HepG2 (cell line): ENCODE measurements around the gene ZIM2. TPM values are rescaled to one million over a fixed set of nuclear protein-coding genes. Genes with fewer than 3 reads are reported as not detected.

Source experiments
- ATAC-seq: fragments of 200-7000 bp; cut with Tn5 transposase; 3 replicates; pipeline ENCODE4 v1.9.1; 2020; ENCODE audit warnings: mild to moderate bottlenecking, moderate library complexity
- BruUV-seq: library from RNA; stranded (reverse); fragments of 400-500 nt; replicated peaks from 2 replicates; lab custom pipeline; 2021; lab: Mats Ljungman, UMichigan
- CTCF ChIA-PET: fragments of 300-600 bp; formaldehyde crosslinking; extraction: SDS; loops from one replicate; lab custom pipeline; 2021; ENCODE audit warnings: low total read pairs, inconsistent platforms, low intra/inter-chr PET ratio; lab: Yijun Ruan, JAX
- POLR2A ChIA-PET: fragments of 350-600 bp; sonication (Branson Sonifier 250); formaldehyde crosslinking; loops from one replicate; lab custom pipeline; 2020; ENCODE audit warnings: antibody characterized with exemption, inconsistent platforms; lab: Yijun Ruan, JAX
- DNase-seq: peaks from one replicate; pipeline ENCODE4 v3.0.0-alpha.2; 2015; ENCODE audit warnings: low spot score
- FAIRE-seq: peaks from 3 replicates; lab custom pipeline; 2011; peaks lifted over from hg19 to GRCh38; lab: Jason Lieb, UNC
- H2AFZ ChIP-seq: one replicate; pipeline ENCODE4 v1.6.1; 2011; ENCODE audit warnings: low read length, inconsistent platforms
- H3K27ac ChIP-seq: fragments of 300-600 bp; 3 replicates; pipeline ENCODE4 v1.8.0; 2011; ENCODE audit warnings: mixed run types, mild to moderate bottlenecking, mixed read lengths, low read length, inconsistent platforms; ENCODE audit not compliant: insufficient read depth; ENCODE audit errors: extremely low read length
- H3K27me3 ChIP-seq, 2 experiments: fragments of 200-600 bp in 1 of 2; 2 replicates in 1 of 2; 3 replicates in 1 of 2; pipeline versions ENCODE4 v1.6.0 to v1.8.0; 2011; ENCODE audit warnings: low read length in 2 of 2, mild to moderate bottlenecking in 2 of 2, moderate library complexity in 2 of 2, inconsistent platforms in 1 of 2; ENCODE audit not compliant: insufficient read depth in 2 of 2, control insufficient read depth in 1 of 2
- H3K36me3 ChIP-seq, 2 experiments: fragments of 200-600 bp in 1 of 2; replicated peaks in 1 of 2; 2 replicates in 1 of 2; 3 replicates in 1 of 2; pipeline versions ENCODE4 v1.5.1 to v1.8.0; 2011; ENCODE audit warnings: low read length in 2 of 2, inconsistent platforms in 1 of 2; ENCODE audit not compliant: insufficient read depth in 2 of 2, control insufficient read depth in 1 of 2
- H3K4me1 ChIP-seq: 2 replicates; pipeline ENCODE4 v1.5.1; 2012; ENCODE audit warnings: low read length, inconsistent platforms; ENCODE audit not compliant: insufficient read depth
- H3K4me2 ChIP-seq: 2 replicates; pipeline ENCODE4 v1.6.0; 2011; ENCODE audit warnings: low read depth, low read length, inconsistent platforms
- H3K4me3 ChIP-seq, 3 experiments: fragments of 200-600 bp in 1 of 3; sonication (generic), shearing (Covaris generic) in 1 of 3; replicated peaks in 1 of 3; 2 replicates each; pipeline ENCODE4 v1.5.1; 2011 to 2016; ENCODE audit warnings: low read length in 3 of 3, inconsistent platforms in 2 of 3, low read depth in 2 of 3, mild to moderate bottlenecking in 2 of 3, control low read depth in 1 of 3, mixed read lengths in 1 of 3; ENCODE audit not compliant: insufficient read depth in 1 of 3
- H3K79me2 ChIP-seq: one replicate; pipeline ENCODE4 v1.6.1; 2011; ENCODE audit warnings: low read length, inconsistent platforms; ENCODE audit not compliant: insufficient read depth
- H3K9ac ChIP-seq: 2 replicates; pipeline ENCODE4 v1.6.0; 2011; ENCODE audit warnings: mild to moderate bottlenecking, low read depth, low read length, inconsistent platforms; ENCODE audit not compliant: insufficient read depth
- H3K9me3 ChIP-seq: 2 replicates; pipeline ENCODE4 v1.5.1; 2012; ENCODE audit warnings: mild to moderate bottlenecking, low read length
- H4K20me1 ChIP-seq: 2 replicates; pipeline ENCODE4 v1.6.0; 2011; ENCODE audit warnings: inconsistent platforms, mild to moderate bottlenecking, low read length, moderate library complexity; ENCODE audit not compliant: insufficient read depth
- ATF7 ChIP-seq, 2 experiments: fragments of 450-650 bp in 1 of 2; sonication (generic) in 1 of 2; formaldehyde crosslinking in 1 of 2; IDR thresholded peaks; 2 replicates each; pipeline versions ENCODE4 v1.4.0 to v1.6.1; 2016 to 2020; ENCODE audit warnings: antibody characterized with exemption in 1 of 2, mild to moderate bottlenecking in 1 of 2, missing genetic modification reagents in 1 of 2
- DMAP1 ChIP-seq: IDR thresholded peaks from 2 replicates; pipeline ENCODE4 v1.6.1; 2016
- KAT8 ChIP-seq: IDR thresholded peaks from 2 replicates; pipeline ENCODE4 v1.6.1; 2016; ENCODE audit warnings: missing genetic modification reagents, missing compliant biosample characterization
- KLF9 ChIP-seq: IDR thresholded peaks from 2 replicates; pipeline ENCODE4 v1.6.1; 2016; ENCODE audit warnings: low read depth
- LRRFIP1 ChIP-seq: sonication (generic); formaldehyde crosslinking; conservative IDR thresholded peaks from 2 replicates; pipeline ENCODE4 v1.4.0; 2020; ENCODE audit warnings: missing genetic modification reagents
- MAF1 ChIP-seq: sonication (generic); formaldehyde crosslinking; IDR thresholded peaks from 2 replicates; pipeline ENCODE4 v1.5.0; 2020; ENCODE audit warnings: missing genetic modification reagents, borderline replicate concordance
- PAF1 ChIP-seq: IDR thresholded peaks from 2 replicates; pipeline ENCODE4 v1.6.1; 2016; ENCODE audit warnings: missing genetic modification reagents, missing compliant biosample characterization
- POLR2A ChIP-seq, 2 experiments: IDR thresholded peaks; 2 replicates each; pipeline ENCODE4 v1.6.1; 2011; ENCODE audit warnings: low read depth in 2 of 2, low read length in 2 of 2, mild to moderate bottlenecking in 1 of 2, moderate library complexity in 1 of 2; ENCODE audit not compliant: insufficient read depth in 1 of 2
- SMYD3 ChIP-seq: sonication (generic); formaldehyde crosslinking; IDR thresholded peaks from 2 replicates; pipeline ENCODE4 v1.8.1; 2023; ENCODE audit warnings: mild to moderate bottlenecking, missing genetic modification reagents
- WIZ ChIP-seq: sonication (generic); formaldehyde crosslinking; IDR thresholded peaks from 2 replicates; pipeline ENCODE4 v1.5.1; 2020; ENCODE audit warnings: mild to moderate bottlenecking, missing genetic modification reagents
- ZNF30 ChIP-seq: sonication (generic); formaldehyde crosslinking; IDR thresholded peaks from 2 replicates; pipeline ENCODE4 v1.5.0; 2020; ENCODE audit warnings: mild to moderate bottlenecking, missing genetic modification reagents
- ZNF33B ChIP-seq: sonication (generic); formaldehyde crosslinking; IDR thresholded peaks from 2 replicates; pipeline ENCODE4 v1.5.1; 2020; ENCODE audit warnings: mild to moderate bottlenecking, missing genetic modification reagents
- ZNF547 ChIP-seq: sonication (generic); formaldehyde crosslinking; IDR thresholded peaks from 2 replicates; pipeline ENCODE4 v1.5.1; 2020; ENCODE audit warnings: mild to moderate bottlenecking, missing genetic modification reagents
- ZNF569 ChIP-seq: sonication (generic); formaldehyde crosslinking; IDR thresholded peaks from 2 replicates; pipeline ENCODE4 v1.5.0; 2020; ENCODE audit warnings: mild to moderate bottlenecking, missing genetic modification reagents, moderate library complexity, borderline replicate concordance
- ZNF768 ChIP-seq: sonication (generic); formaldehyde crosslinking; IDR thresholded peaks from 2 replicates; pipeline ENCODE4 v1.4.0; 2020; ENCODE audit warnings: missing genetic modification reagents
- ZNF800 ChIP-seq: sonication (generic); formaldehyde crosslinking; IDR thresholded peaks from 2 replicates; pipeline ENCODE4 v1.4.0; 2020; ENCODE audit warnings: missing genetic modification reagents
- ZNF83 ChIP-seq: sonication (generic); formaldehyde crosslinking; IDR thresholded peaks from 2 replicates; pipeline ENCODE4 v1.4.0; 2020; ENCODE audit warnings: missing genetic modification reagents, mild to moderate bottlenecking, borderline replicate concordance
- ZNF839 ChIP-seq: sonication (generic); formaldehyde crosslinking; IDR thresholded peaks from 2 replicates; pipeline ENCODE4 v1.4.0; 2020; ENCODE audit warnings: missing genetic modification reagents, mild to moderate bottlenecking, borderline replicate concordance
- WGBS: methylation state at CpG from one replicate; pipeline ENCODE4 v1.1.6; 2017; ENCODE audit warnings: low lambda C conversion rate; 5-methylcytosine and 5-hydroxymethylcytosine counted together
- in situ Hi-C: cut with HindIII; loops from 2 replicates; pipeline ENCODE4 v1.10.0; 2017; ENCODE audit warnings: low pct_unique_long_range_greater_than_20kb; ENCODE audit not compliant: extremely low pct_ligation_motif_present
- intact Hi-C: fragments of 100-400 bp; cut with micrococcal nuclease; formaldehyde crosslinking; loops from one replicate; pipeline ENCODE4 v1.10.0; 2022; ENCODE audit not compliant: unreplicated experiment
- polyA plus RNA-seq, 8 experiments: library from polyadenylated mRNA; depleted of rRNA in 3 of 8; stranded (reverse) in 7 of 8; unstranded in 1 of 8; fragments of >200 nt; fragmentation: Illumina TruSeq in 4 of 8; extraction: Trizol in 4 of 8; gene quantifications; 2 replicates each; pipeline versions ENCODE4 v1.2.1 to v1.2.3, GENCODE V29; 2011 to 2016; ENCODE audit warnings: low read depth in 4 of 8, missing spikeins in 1 of 8, mixed read lengths in 1 of 8; ENCODE audit not compliant: insufficient read depth in 1 of 8
- total RNA-seq, 5 experiments: library from RNA; depleted of rRNA; stranded (reverse); fragments of >200 nt; fragmentation: Illumina TruSeq; extraction: Trizol; gene quantifications; 2 replicates each; pipeline ENCODE4 v1.2.3, GENCODE V29; 2016; ENCODE audit warnings: low read depth in 1 of 5

Gene ZIM2
- total and polyA plus RNA-seq, 2 of the 13 experiments (the other 11 are each of a cell fraction or from before 2014, with no cell fraction given) = 7.2 to 10.3 TPM

GRCh38 chr19:56821209-56821608 is 19.3 kb downstream of the ZIM2 start:
- no CpG with 5 or more reads among the region's 5 CpGs for WGBS
- CTCF ChIA-PET = no interaction called here
- ATAC-seq (peak; percentile 32), FAIRE-seq (no peak), DNase-seq (no peak)
- in situ Hi-C loops = no loop called here
- peak overlapping the region; percentile 21; the same call in 1 of the 2 replicates for H3K4me2 ChIP-seq
- H3K9me3 ChIP-seq = no peaks in the 10 kb centered on the region
- H3K9ac ChIP-seq = no peak overlapping the region
- H3K27me3 ChIP-seq = no peaks in the 10 kb centered on the region
- peaks cover 35 to 95% of the 10 kb centered on the region in 2 experiments for H3K36me3 ChIP-seq
- no peak overlapping the region for H2AFZ ChIP-seq
- BruUV-seq = no TSS peak
- POLR2A ChIA-PET = no interaction called here
- intact Hi-C loops = no loop called here
- H3K4me3 ChIP-seq = no peak overlapping the region
- peaks cover 13% of the 10 kb centered on the region; the same call in 1 of the 2 replicates for H3K4me1 ChIP-seq
- peaks cover 5% of the 10 kb centered on the region for H3K79me2 ChIP-seq
- peaks cover 71% of the 10 kb centered on the region for H4K20me1 ChIP-seq
- no peak overlapping the region for H3K27ac ChIP-seq
- TF ChIP-seq DMAP1 (CRISPR knock-in tag) (0 out of 2 replicates have a peak, but pooled peaks have one; percentile 14), KAT8 (CRISPR knock-in tag) (peak; percentile 16; the same call in 1 of the 2 replicates), MAF1 (no peak), ZNF33B (CRISPR knock-in tag) (no peak), ZNF30 (CRISPR knock-in tag) (no peak), ZNF768 (no peak), KLF9 (CRISPR knock-in tag) (no peak), ATF7 (IDR thresholded peaks at IDR 0.05) (no peak), ATF7 (CRISPR knock-in tag; IDR thresholded peaks at IDR 0.05) (no peak), WIZ (no peak), ZNF800 (no peak), ZNF547 (CRISPR knock-in tag) (0 out of 2 replicates have a peak, but pooled peaks have one; percentile 22), ZNF839 (CRISPR knock-in tag) (no peak), SMYD3 (CRISPR knock-in tag) (no peak), ZNF569 (CRISPR knock-in tag) (no peak), POLR2A (IDR thresholded peaks at IDR 0.05; ENCODE audit: insufficient read depth in 1 of 2, low read depth in 2 of 2, low read length in 2 of 2) (peak in 1 of 2 experiments; percentile 35; a peak in 1 of 4 replicates), PAF1 (CRISPR knock-in tag) (peak; percentile 69; the same call in 1 of the 2 replicates), ZNF83 (CRISPR knock-in tag) (no peak), LRRFIP1 (CRISPR knock-in tag) (no peak)
